Nephron progenitor cell (in vitro differentiated cells): ENCODE measurements around the gene SNRPA.

Experiments used
- DNase-seq: peaks from one replicate; pipeline ENCODE4 v3.0.0; 2021
- H3K27ac Mint-ChIP-seq: 2 replicates; pipeline ENCODE4 v1.8.0; 2021; ENCODE audit warnings: mild to moderate bottlenecking, moderate library complexity, mixed read lengths
- H3K27me3 Mint-ChIP-seq: 2 replicates; pipeline ENCODE4 v1.8.0; 2021; ENCODE audit warnings: mild to moderate bottlenecking, low read depth, mixed read lengths; ENCODE audit not compliant: poor library complexity
- H3K36me3 Mint-ChIP-seq: 2 replicates; pipeline ENCODE4 v1.8.0; 2021; ENCODE audit warnings: low read depth, mixed read lengths
- H3K4me1 Mint-ChIP-seq: 2 replicates; pipeline ENCODE4 v1.8.0; 2021; ENCODE audit warnings: mixed read lengths
- H3K4me3 Mint-ChIP-seq: 2 replicates; pipeline ENCODE4 v1.8.0; 2021; ENCODE audit warnings: mild to moderate bottlenecking, moderate library complexity, mixed read lengths
- H3K9me3 Mint-ChIP-seq: 2 replicates; pipeline ENCODE4 v1.8.0; 2021; ENCODE audit warnings: mild to moderate bottlenecking, moderate library complexity, mixed read lengths
- CTCF ChIP-seq: fragments of 200-600 bp; sonication (generic); IDR thresholded peaks from 2 replicates; pipeline ENCODE4 v1.5.0; 2021; ENCODE audit warnings: antibody characterized with exemption

SNRPA gene

GRCh38 chr19:40719414-40719894, 31.5 kb upstream of the SNRPA start:
- Mint-ChIP-seq H3K4me3 (peak overlapping the region; percentile 90), H3K36me3 (peaks cover 34% of the 10 kb centered on the region), H3K27ac (no peak overlapping the region), H3K4me1 (peaks cover 65% of the 10 kb centered on the region), H3K9me3 (peaks cover 9% of the 10 kb centered on the region), H3K27me3 (no peaks in the 10 kb centered on the region)
- no peak for TF ChIP-seq CTCF
- DNase-seq = no peak

- no peaks in the 10 kb centered on the region for H3K27me3 Mint-ChIP-seq
Measured at GRCh38 chr19:40721140-40721486, 29.9 kb upstream of the SNRPA start.

GRCh38 chr19:40721936-40722661, 28.9 kb upstream of the SNRPA start:
- Mint-ChIP-seq H3K4me1 (peaks cover 45% of the 10 kb centered on the region), H3K27me3 (no peaks in the 10 kb centered on the region), H3K4me3 (no peak overlapping the region), H3K27ac (peak overlapping the region; percentile 54), H3K36me3 (peaks cover 58% of the 10 kb centered on the region), H3K9me3 (peaks cover 9% of the 10 kb centered on the region)
- no peak for DNase-seq
- TF ChIP-seq CTCF = no peak

More at GRCh38 chr19:40721140-40721486, 29.9 kb upstream of the SNRPA start:
- TF ChIP-seq CTCF = no peak
- H3K36me3 Mint-ChIP-seq = peaks cover 50% of the 10 kb centered on the region
- H3K4me1 Mint-ChIP-seq = peaks cover 48% of the 10 kb centered on the region
- DNase-seq = no peak
- peaks cover 9% of the 10 kb centered on the region for H3K9me3 Mint-ChIP-seq
- peak overlapping the region; percentile 39 for H3K27ac Mint-ChIP-seq
- H3K4me3 Mint-ChIP-seq = peak overlapping the region; percentile 61

GRCh38 chr19:40723661-40724254, 27.2 kb upstream of the SNRPA start:
- no peak for DNase-seq
- H3K4me3 Mint-ChIP-seq = no peak overlapping the region
- H3K4me1 Mint-ChIP-seq = peaks cover 30% of the 10 kb centered on the region
- no peak for TF ChIP-seq CTCF
- H3K27me3 Mint-ChIP-seq = no peaks in the 10 kb centered on the region
- peaks cover 9% of the 10 kb centered on the region for H3K9me3 Mint-ChIP-seq
- H3K36me3 Mint-ChIP-seq = peaks cover 72% of the 10 kb centered on the region
- H3K27ac Mint-ChIP-seq = no peak overlapping the region

- Mint-ChIP-seq H3K27ac (no peak overlapping the region), H3K4me1 (peaks cover 25% of the 10 kb centered on the region), H3K36me3 (peaks cover 72% of the 10 kb centered on the region), H3K27me3 (no peaks in the 10 kb centered on the region), H3K9me3 (peaks cover 9% of the 10 kb centered on the region), H3K4me3 (no peak overlapping the region)
- DNase-seq = no peak
- no peak for TF ChIP-seq CTCF
Measured at GRCh38 chr19:40724315-40724714, 26.7 kb upstream of the SNRPA start.
